Measurements from ENCODE around the gene FBXL12. TPM values are rescaled to one million over a fixed set of nuclear protein-coding genes. Genes with fewer than 3 reads are reported as not detected.
"Not testable (repeated sequence)": the region's sequence is repeated elsewhere in the genome, so short reads cannot be mapped to it uniquely, and the experiment has no call there.

The FBXL12 gene
- total RNA-seq, 1 experiment from 2014 or later: 21.7 TPM

GRCh38 chr19:9786819-9787218 is 32.1 kb downstream of the FBXL12 start:
- TF ChIP-seq CTCF (conservative IDR thresholded peaks at IDR 0.05; ENCODE audit: low read depth, low read length): no peak
- TF ChIP-seq EZH2 (IDR thresholded peaks at IDR 0.05; ENCODE audit: borderline replicate concordance, low read depth, low read length, poor library complexity, severe bottlenecking): no peak
- BruUV-seq (replicated peaks): no TSS peak
- intact Hi-C loops (cut with micrococcal nuclease; ENCODE audit: unreplicated experiment): no loop called here

GRCh38 chr19:9786342-9786741 is 32.5 kb downstream of the FBXL12 start:
- Histone ChIP-seq H3K4me1 (ENCODE audit: insufficient read depth, low read length, poor library complexity, severe bottlenecking) (no peaks in the 10 kb centered on the region), H3K36me3 (ENCODE audit: insufficient read depth, low read length, poor library complexity, severe bottlenecking) (no peaks in the 10 kb centered on the region), H3K4me3 (ENCODE audit: low read depth, low read length, poor library complexity, severe bottlenecking) (peak overlapping the region; percentile 60), H3K9me3 (ENCODE audit: low read depth, low read length, poor library complexity, severe bottlenecking) (no peaks in the 10 kb centered on the region), H3K27me3 (replicated peaks; ENCODE audit: insufficient read depth, low read depth, low read length, poor library complexity) (no peaks in the 10 kb centered on the region), H3K27ac (ENCODE audit: low read depth, low read length, poor library complexity, severe bottlenecking) (no peak overlapping the region)
- BruUV-seq (replicated peaks): no TSS peak
- ChIA-PET POLR2A (ENCODE audit: low non-redundant PET) (no interaction called here), CTCF (no interaction called here)
- intact Hi-C loops (cut with micrococcal nuclease; ENCODE audit: unreplicated experiment): no loop called here
- TF ChIP-seq EZH2 (IDR thresholded peaks at IDR 0.05; ENCODE audit: borderline replicate concordance, low read depth, low read length, poor library complexity, severe bottlenecking): no peak
- no peak for TF ChIP-seq CTCF (conservative IDR thresholded peaks at IDR 0.05; ENCODE audit: low read depth, low read length)
- no peak for DNase-seq (ENCODE audit: low spot score)

More at GRCh38 chr19:9786819-9787218, 32.1 kb downstream of the FBXL12 start:
- no peaks in the 10 kb centered on the region for H3K27me3 ChIP-seq (replicated peaks; ENCODE audit: insufficient read depth, low read depth, low read length, poor library complexity)
- H3K4me3 ChIP-seq (ENCODE audit: low read depth, low read length, poor library complexity, severe bottlenecking): no peak overlapping the region
- no peak overlapping the region for H3K27ac ChIP-seq (ENCODE audit: low read depth, low read length, poor library complexity, severe bottlenecking)
- ChIA-PET POLR2A (ENCODE audit: low non-redundant PET) (no interaction called here), CTCF (no interaction called here)
- H3K9me3 ChIP-seq (ENCODE audit: low read depth, low read length, poor library complexity, severe bottlenecking): no peaks in the 10 kb centered on the region
- H3K36me3 ChIP-seq (ENCODE audit: insufficient read depth, low read length, poor library complexity, severe bottlenecking): no peaks in the 10 kb centered on the region
- no peaks in the 10 kb centered on the region for H3K4me1 ChIP-seq (ENCODE audit: insufficient read depth, low read length, poor library complexity, severe bottlenecking)
- DNase-seq (ENCODE audit: low spot score): no peak

GRCh38 chr19:9785367-9786331 is 33.2 kb downstream of the FBXL12 start:
- BruUV-seq (replicated peaks): no TSS peak
- TF ChIP-seq EZH2 (IDR thresholded peaks at IDR 0.05; ENCODE audit: borderline replicate concordance, low read depth, low read length, poor library complexity, severe bottlenecking): no peak
- TF ChIP-seq CTCF (conservative IDR thresholded peaks at IDR 0.05; ENCODE audit: low read depth, low read length): no peak
- POLR2A ChIA-PET (ENCODE audit: low non-redundant PET): no interaction called here

GRCh38 chr19:9784163-9784496 is 34.7 kb downstream of the FBXL12 start:
- CTCF ChIA-PET; intact Hi-C loops (cut with micrococcal nuclease; ENCODE audit: unreplicated experiment); H3K9me3 ChIP-seq (ENCODE audit: low read depth, low read length, poor library complexity, severe bottlenecking); DNase-seq (ENCODE audit: low spot score); H3K27me3 ChIP-seq (replicated peaks; ENCODE audit: insufficient read depth, low read depth, low read length, poor library complexity); H3K4me1 ChIP-seq (ENCODE audit: insufficient read depth, low read length, poor library complexity, severe bottlenecking); H3K4me3 ChIP-seq (ENCODE audit: low read depth, low read length, poor library complexity, severe bottlenecking); H3K36me3 ChIP-seq (ENCODE audit: insufficient read depth, low read length, poor library complexity, severe bottlenecking); H3K27ac ChIP-seq (ENCODE audit: low read depth, low read length, poor library complexity, severe bottlenecking); POLR2A ChIA-PET (ENCODE audit: low non-redundant PET); BruUV-seq (replicated peaks): not testable (repeated sequence)

More at GRCh38 chr19:9785367-9786331, 33.2 kb downstream of the FBXL12 start:
- H3K4me3 ChIP-seq (ENCODE audit: low read depth, low read length, poor library complexity, severe bottlenecking): peak overlapping the region; percentile 60
- no peaks in the 10 kb centered on the region for H3K4me1 ChIP-seq (ENCODE audit: insufficient read depth, low read length, poor library complexity, severe bottlenecking)
- peak; percentile 96 for DNase-seq (ENCODE audit: low spot score)
- no peaks in the 10 kb centered on the region for H3K9me3 ChIP-seq (ENCODE audit: low read depth, low read length, poor library complexity, severe bottlenecking)
- intact Hi-C loops (cut with micrococcal nuclease; ENCODE audit: unreplicated experiment): no loop called here
- peak overlapping the region; percentile 81 for H3K27ac ChIP-seq (ENCODE audit: low read depth, low read length, poor library complexity, severe bottlenecking)
- CTCF ChIA-PET: no interaction called here
- H3K27me3 ChIP-seq (replicated peaks; ENCODE audit: insufficient read depth, low read depth, low read length, poor library complexity): no peaks in the 10 kb centered on the region
- H3K36me3 ChIP-seq (ENCODE audit: insufficient read depth, low read length, poor library complexity, severe bottlenecking): no peaks in the 10 kb centered on the region
